ENCODE results near the gene PON3. TPM values are rescaled to one million over a fixed set of nuclear protein-coding genes. Genes with fewer than 3 reads are reported as not detected.
A peak's percentile ranks its signal among the peaks of the same experiment; 100 is the strongest.

The PON3 gene
- polyA plus RNA-seq, 2 of the 4 experiments (the other 2 are of a cell fraction) = 48.7 to 142 TPM

GRCh38 chr7:95425694-95426093 is 29.5 kb upstream of the PON3 start:
- ChIA-PET POLR2A (interaction anchor here (0.7 to 1.4 kb wide), 2 partner anchors 9 to 10 kb away, joined by 3 read pairs; partner anchors contain the start of gene PON2), CTCF (interaction anchor here (1.0 kb wide), 1 partner anchor 30 kb away, joined by 3 read pairs; the partner anchor contains the start of gene PON3)
- Histone ChIP-seq H3K4me1 (peaks cover 91% of the 10 kb centered on the region), H3K4me2 (peak overlapping the region; percentile 38), H3K9me3 (no peaks in the 10 kb centered on the region), H3K27ac (peak overlapping the region; percentile 61 to 76; a peak in 5 of 6 replicates), H3K4me3 (no peak overlapping the region)
- no peak for TF ChIP-seq MAFK (IDR thresholded peaks at IDR 0.05; ENCODE audit: partially characterized antibody)
- TF ChIP-seq MAX (IDR thresholded peaks at IDR 0.05) = no peak
- TF ChIP-seq JUNB (IDR thresholded peaks at IDR 0.05) = no peak
- no peak for TF ChIP-seq RAD21 (conservative IDR thresholded peaks at IDR 0.05 in 1 of 2, IDR thresholded peaks at IDR 0.05 in 1 of 2)
- no peak for TF ChIP-seq KDM5A (IDR thresholded peaks at IDR 0.05)
- no peak for TF ChIP-seq KDM1A (IDR thresholded peaks at IDR 0.05; ENCODE audit: low read depth)
- no peak for TF ChIP-seq MYC (IDR thresholded peaks at IDR 0.05; ENCODE audit: borderline replicate concordance, low read length)
- TF ChIP-seq RNF2 (IDR thresholded peaks at IDR 0.05; ENCODE audit: borderline replicate concordance, low read depth) = no peak
- TF ChIP-seq RARB (CRISPR knock-in tag; IDR thresholded peaks at IDR 0.05) = no peak
- TF ChIP-seq EP300 (IDR thresholded peaks at IDR 0.05) = no peak
- no peak for TF ChIP-seq NR3C1 (IDR thresholded peaks at IDR 0.05)
- no peak for TF ChIP-seq HOXB5 (CRISPR knock-in tag; IDR thresholded peaks at IDR 0.05)
- no peak for TF ChIP-seq TFCP2L1 (CRISPR knock-in tag; IDR thresholded peaks at IDR 0.05)
- TF ChIP-seq SREBF2 (IDR thresholded peaks at IDR 0.05) = no peak
- no peak for TF ChIP-seq GATA3 (IDR thresholded peaks at IDR 0.05; ENCODE audit: borderline replicate concordance)
- DNase-seq (ENCODE audit: low read depth in 1 of 2, low spot score in 1 of 2) (no peak), FAIRE-seq (no peak), ATAC-seq (no peak)
- 69% methylated on average over 2 of the region's 2 CpGs for WGBS (ENCODE audit: missing lambda C conversion rate)

- WGBS (ENCODE audit: missing lambda C conversion rate) = 33% methylated on average over 1 of the region's 1 CpG
These were observed 28.5 kb upstream of the PON3 start for GRCh38 chr7:95424716-95425115.

More at GRCh38 chr7:95424716-95425115, 28.5 kb upstream of the PON3 start:
- no peak for FAIRE-seq
- no peak overlapping the region for H3K4me3 ChIP-seq
- H3K4me2 ChIP-seq = peak overlapping the region; percentile 38
- H3K9me3 ChIP-seq = no peaks in the 10 kb centered on the region
- peak overlapping the region; percentile 3 to 67; a peak in 5 of 6 replicates for H3K27ac ChIP-seq
- peaks cover 91% of the 10 kb centered on the region for H3K4me1 ChIP-seq
- ChIA-PET POLR2A (no interaction called here), CTCF (no interaction called here)
- ATAC-seq = no peak
- DNase-seq (ENCODE audit: low read depth in 1 of 2, low spot score in 1 of 2) = no peak
- TF ChIP-seq BCL3 (IDR thresholded peaks at IDR 0.05) (no peak), MAFK (IDR thresholded peaks at IDR 0.05; ENCODE audit: partially characterized antibody) (no peak), PBX3 (IDR thresholded peaks at IDR 0.05) (no peak), KDM1A (IDR thresholded peaks at IDR 0.05; ENCODE audit: low read depth) (no peak), ESRRA (IDR thresholded peaks at IDR 0.05; ENCODE audit: borderline replicate concordance, low read length) (no peak), BHLHE40 (IDR thresholded peaks at IDR 0.05; ENCODE audit: low read depth, low read length) (no peak), CHD4 (IDR thresholded peaks at IDR 0.05; ENCODE audit: borderline replicate concordance) (no peak), JUNB (IDR thresholded peaks at IDR 0.05) (no peak), RNF2 (IDR thresholded peaks at IDR 0.05; ENCODE audit: borderline replicate concordance, low read depth) (no peak), E2F6 (IDR thresholded peaks at IDR 0.05; ENCODE audit: borderline replicate concordance, low read depth) (no peak), HOXB5 (CRISPR knock-in tag; IDR thresholded peaks at IDR 0.05) (no peak), CTCF (IDR thresholded peaks at IDR 0.05) (no peak)

Data from A549 (cell line).